HepG2 (cell line): ENCODE data around the gene ATG9A. TPM values are rescaled to one million over a fixed set of nuclear protein-coding genes. Genes with fewer than 3 reads are reported as not detected.

Experiments used
- ASH2L ChIP-seq: fragments of 300-600, 200-600 bp; sonication (generic); IDR thresholded peaks from 2 replicates; pipeline ENCODE4 v1.7.0; 2017; ENCODE audit warnings: low read depth, mild to moderate bottlenecking, moderate library complexity, mixed read lengths, low read length; ENCODE audit not compliant: insufficient read length
- CBFB ChIP-seq: sonication (generic); formaldehyde crosslinking; IDR thresholded peaks from 2 replicates; pipeline ENCODE4 v1.4.0; 2020; ENCODE audit warnings: missing genetic modification reagents
- CEBPB ChIP-seq: IDR thresholded peaks from 2 replicates; pipeline ENCODE4 v1.6.1; 2011; ENCODE audit warnings: low read depth, low read length, improper control_type of control experiment, borderline replicate concordance
- CREM ChIP-seq, 2 experiments: sonication (generic) in 1 of 2; formaldehyde crosslinking in 1 of 2; IDR thresholded peaks; 2 replicates each; pipeline versions ENCODE4 v1.4.0 to v1.6.1; 2016 to 2020; ENCODE audit warnings: antibody characterized with exemption in 1 of 2, mild to moderate bottlenecking in 1 of 2, missing genetic modification reagents in 1 of 2
- FOXK1 ChIP-seq: sonication (generic); formaldehyde crosslinking; IDR thresholded peaks from 2 replicates; pipeline ENCODE4 v1.4.0; 2020; ENCODE audit warnings: low read depth, missing genetic modification reagents, borderline replicate concordance
- GTF2F1 ChIP-seq: fragments of 150-350 bp; IDR thresholded peaks from 2 replicates; pipeline ENCODE4 v1.6.1; 2014; ENCODE audit warnings: low read length
- PHB2 ChIP-seq: fragments of 450-650 bp; IDR thresholded peaks from 2 replicates; pipeline ENCODE4 v1.6.1; 2018; ENCODE audit not compliant: partially characterized antibody
- SIX4 ChIP-seq: sonication (generic); formaldehyde crosslinking; IDR thresholded peaks from 2 replicates; pipeline ENCODE4 v1.4.0; 2020; ENCODE audit warnings: missing genetic modification reagents
- SKI ChIP-seq: fragments of 450-650 bp; IDR thresholded peaks from one replicate; pipeline ENCODE4 v1.6.1; 2018; ENCODE audit warnings: mild to moderate bottlenecking; ENCODE audit not compliant: partially characterized antibody
- SNAI1 ChIP-seq: sonication (generic); formaldehyde crosslinking; IDR thresholded peaks from 2 replicates; pipeline ENCODE4 v1.5.0; 2020; ENCODE audit warnings: mild to moderate bottlenecking, missing genetic modification reagents, borderline replicate concordance
- SOX5 ChIP-seq: IDR thresholded peaks from 2 replicates; pipeline ENCODE4 v1.6.1; 2016; ENCODE audit warnings: borderline replicate concordance
- TBX3 ChIP-seq: fragments of 450-650 bp; IDR thresholded peaks from 2 replicates; pipeline ENCODE4 v1.6.1; 2017; ENCODE audit warnings: antibody characterized with exemption, mild to moderate bottlenecking, inconsistent platforms, borderline replicate concordance
- ZBTB7A ChIP-seq: sonication (generic); formaldehyde crosslinking; IDR thresholded peaks from 2 replicates; pipeline ENCODE4 v1.8.0; 2022; ENCODE audit warnings: mild to moderate bottlenecking, missing genetic modification reagents
- ZGPAT ChIP-seq: IDR thresholded peaks from 2 replicates; pipeline ENCODE4 v1.6.1; 2016; ENCODE audit warnings: mild to moderate bottlenecking
- ZNF431 ChIP-seq: sonication (generic); formaldehyde crosslinking; IDR thresholded peaks from 2 replicates; pipeline ENCODE4 v1.9.0; 2022; ENCODE audit warnings: missing genetic modification reagents, low read depth, mild to moderate bottlenecking, borderline replicate concordance
- ZNF44 ChIP-seq: sonication (generic); formaldehyde crosslinking; IDR thresholded peaks from 2 replicates; pipeline ENCODE4 v1.5.1; 2020; ENCODE audit warnings: mild to moderate bottlenecking, missing genetic modification reagents
- ZNF510 ChIP-seq: sonication (generic); formaldehyde crosslinking; IDR thresholded peaks from 2 replicates; pipeline ENCODE4 v1.4.0; 2020; ENCODE audit warnings: low read depth, mild to moderate bottlenecking, missing genetic modification reagents
- ZNF558 ChIP-seq: sonication (generic); formaldehyde crosslinking; IDR thresholded peaks from 2 replicates; pipeline ENCODE4 v1.9.0; 2022; ENCODE audit warnings: mild to moderate bottlenecking, missing genetic modification reagents, borderline replicate concordance
- ZNF564 ChIP-seq: sonication (generic); formaldehyde crosslinking; IDR thresholded peaks from 2 replicates; pipeline ENCODE4 v1.8.1; 2023; ENCODE audit warnings: mild to moderate bottlenecking, missing genetic modification reagents
- ZNF567 ChIP-seq: sonication (generic); formaldehyde crosslinking; IDR thresholded peaks from 2 replicates; pipeline ENCODE4 v1.8.1; 2023; ENCODE audit warnings: mild to moderate bottlenecking, missing genetic modification reagents, borderline replicate concordance
- ZNF577 ChIP-seq: sonication (generic); formaldehyde crosslinking; IDR thresholded peaks from 2 replicates; pipeline ENCODE4 v1.4.0; 2020; ENCODE audit warnings: mild to moderate bottlenecking, low read depth, missing genetic modification reagents, borderline replicate concordance
- ZNF674 ChIP-seq: sonication (generic); formaldehyde crosslinking; IDR thresholded peaks from 2 replicates; pipeline ENCODE4 v1.5.0; 2020; ENCODE audit warnings: low read depth, mild to moderate bottlenecking, missing genetic modification reagents
- ZNF678 ChIP-seq: sonication (generic); formaldehyde crosslinking; IDR thresholded peaks from 2 replicates; pipeline ENCODE4 v1.4.0; 2020; ENCODE audit warnings: mild to moderate bottlenecking, missing genetic modification reagents
- ZSCAN12 ChIP-seq: sonication (generic); formaldehyde crosslinking; IDR thresholded peaks from 2 replicates; pipeline ENCODE4 v1.9.0; 2021; ENCODE audit warnings: mild to moderate bottlenecking, missing genetic modification reagents
- polyA plus RNA-seq, 8 experiments: library from polyadenylated mRNA; depleted of rRNA in 3 of 8; stranded (reverse) in 7 of 8; unstranded in 1 of 8; fragments of >200 nt; fragmentation: Illumina TruSeq in 4 of 8; extraction: Trizol in 4 of 8; gene quantifications; 2 replicates each; pipeline versions ENCODE4 v1.2.1 to v1.2.3, GENCODE V29; 2011 to 2016; ENCODE audit warnings: low read depth in 4 of 8, missing spikeins in 1 of 8, mixed read lengths in 1 of 8; ENCODE audit not compliant: insufficient read depth in 1 of 8
- total RNA-seq, 5 experiments: library from RNA; depleted of rRNA; stranded (reverse); fragments of >200 nt; fragmentation: Illumina TruSeq; extraction: Trizol; gene quantifications; 2 replicates each; pipeline ENCODE4 v1.2.3, GENCODE V29; 2016; ENCODE audit warnings: low read depth in 1 of 5
- TF ChIP-seq, protein P1 (sequence below): IDR thresholded peaks from 2 replicates; pipeline ENCODE4 v1.6.1; 2012; ENCODE audit warnings: low read length, improper control_type of control experiment
- TF ChIP-seq, protein P2 (sequence below): IDR thresholded peaks from 2 replicates; pipeline ENCODE4 v1.6.1; 2016

Gene ATG9A
- total and polyA plus RNA-seq, 2 of the 13 experiments (the other 11 are each of a cell fraction or from before 2014, with no cell fraction given) = 35.0 to 131 TPM

- TF ChIP-seq FOXK1 (CRISPR knock-in tag) = no peak
- TF ChIP-seq SKI = no peak
- no peak for TF ChIP-seq ZNF678 (CRISPR knock-in tag)
- TF ChIP-seq GTF2F1 = no peak
- no peak for TF ChIP-seq ZNF577 (CRISPR knock-in tag)
- no peak for TF ChIP-seq ZNF674 (CRISPR knock-in tag)
- TF ChIP-seq ZNF431 (CRISPR knock-in tag) = 0 out of 2 replicates have a peak, but pooled peaks have one; percentile 4
- no peak for TF ChIP-seq ZNF510 (CRISPR knock-in tag)
- TF ChIP-seq ASH2L = peak; percentile 48
- no peak for TF ChIP-seq ZGPAT (CRISPR knock-in tag)
- no peak for TF ChIP-seq TBX3
- TF ChIP-seq, protein P1, sequence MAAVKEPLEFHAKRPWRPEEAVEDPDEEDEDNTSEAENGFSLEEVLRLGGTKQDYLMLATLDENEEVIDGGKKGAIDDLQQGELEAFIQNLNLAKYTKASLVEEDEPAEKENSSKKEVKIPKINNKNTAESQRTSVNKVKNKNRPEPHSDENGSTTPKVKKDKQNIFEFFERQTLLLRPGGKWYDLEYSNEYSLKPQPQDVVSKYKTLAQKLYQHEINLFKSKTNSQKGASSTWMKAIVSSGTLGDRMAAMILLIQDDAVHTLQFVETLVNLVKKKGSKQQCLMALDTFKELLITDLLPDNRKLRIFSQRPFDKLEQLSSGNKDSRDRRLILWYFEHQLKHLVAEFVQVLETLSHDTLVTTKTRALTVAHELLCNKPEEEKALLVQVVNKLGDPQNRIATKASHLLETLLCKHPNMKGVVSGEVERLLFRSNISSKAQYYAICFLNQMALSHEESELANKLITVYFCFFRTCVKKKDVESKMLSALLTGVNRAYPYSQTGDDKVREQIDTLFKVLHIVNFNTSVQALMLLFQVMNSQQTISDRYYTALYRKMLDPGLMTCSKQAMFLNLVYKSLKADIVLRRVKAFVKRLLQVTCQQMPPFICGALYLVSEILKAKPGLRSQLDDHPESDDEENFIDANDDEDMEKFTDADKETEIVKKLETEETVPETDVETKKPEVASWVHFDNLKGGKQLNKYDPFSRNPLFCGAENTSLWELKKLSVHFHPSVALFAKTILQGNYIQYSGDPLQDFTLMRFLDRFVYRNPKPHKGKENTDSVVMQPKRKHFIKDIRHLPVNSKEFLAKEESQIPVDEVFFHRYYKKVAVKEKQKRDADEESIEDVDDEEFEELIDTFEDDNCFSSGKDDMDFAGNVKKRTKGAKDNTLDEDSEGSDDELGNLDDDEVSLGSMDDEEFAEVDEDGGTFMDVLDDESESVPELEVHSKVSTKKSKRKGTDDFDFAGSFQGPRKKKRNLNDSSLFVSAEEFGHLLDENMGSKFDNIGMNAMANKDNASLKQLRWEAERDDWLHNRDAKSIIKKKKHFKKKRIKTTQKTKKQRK = no peak
- no peak for TF ChIP-seq ZNF567 (CRISPR knock-in tag)
- no peak for TF ChIP-seq PHB2
- no peak for TF ChIP-seq SNAI1
- no peak for TF ChIP-seq ZNF558 (CRISPR knock-in tag)
- peak; percentile 83; the same call in 1 of the 2 replicates for TF ChIP-seq ZNF44 (CRISPR knock-in tag)
- no peak for TF ChIP-seq ZSCAN12 (CRISPR knock-in tag)
- TF ChIP-seq CBFB (CRISPR knock-in tag) = 0 out of 2 replicates have a peak, but pooled peaks have one; percentile 32
- no peak for TF ChIP-seq ZNF564
- no peak for TF ChIP-seq SOX5 (CRISPR knock-in tag)
- TF ChIP-seq CEBPB = no peak
- no peak for TF ChIP-seq CREM (IDR thresholded peaks at IDR 0.05)
- TF ChIP-seq CREM (CRISPR knock-in tag; IDR thresholded peaks at IDR 0.05) = no peak
- peak; percentile 98 for TF ChIP-seq ZBTB7A
- TF ChIP-seq, protein P2, sequence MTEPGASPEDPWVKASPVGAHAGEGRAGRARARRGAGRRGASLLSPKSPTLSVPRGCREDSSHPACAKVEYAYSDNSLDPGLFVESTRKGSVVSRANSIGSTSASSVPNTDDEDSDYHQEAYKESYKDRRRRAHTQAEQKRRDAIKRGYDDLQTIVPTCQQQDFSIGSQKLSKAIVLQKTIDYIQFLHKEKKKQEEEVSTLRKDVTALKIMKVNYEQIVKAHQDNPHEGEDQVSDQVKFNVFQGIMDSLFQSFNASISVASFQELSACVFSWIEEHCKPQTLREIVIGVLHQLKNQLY = no peak
- TF ChIP-seq SIX4 (CRISPR knock-in tag) = no peak
These were observed 53.3 kb downstream of the ATG9A start (continued) for GRCh38 chr2:219175928-219176817.
